Activated naive CD4-positive, alpha-beta T cell treated with anti-CD3 and anti-CD28 coated beads, Interleukin-2, amount 50 U/mL, for 72 hours (primary cell): Measurements from ENCODE around the gene PCDHA5. TPM values are rescaled to one million over a fixed set of nuclear protein-coding genes. Genes with fewer than 3 reads are reported as not detected.
"Not testable (repeated sequence)": the region's sequence is repeated elsewhere in the genome, so short reads cannot be mapped to it uniquely, and the experiment has no call there.

Experiments
- ATAC-seq, 2 donors: fragments of 150-1000 bp; cut with Tn5 transposase; 2 replicates each; pipeline ENCODE4 v1.10.0; 2021; ENCODE audit warnings: mild to moderate bottlenecking in 2 of 2, moderate library complexity in 2 of 2
- DNase-seq, 2 donors: peaks; one replicate each; pipeline ENCODE4 v3.0.0; 2021 to 2022; ENCODE audit warnings: low spot score in 2 of 2
- H3K27ac Mint-ChIP-seq, 2 donors: one replicate each; pipeline ENCODE4 v1.8.0; 2022; ENCODE audit warnings: mild to moderate bottlenecking in 2 of 2, mixed read lengths in 2 of 2
- H3K36me3 Mint-ChIP-seq, 2 donors: one replicate each; pipeline ENCODE4 v1.8.0; 2022; ENCODE audit warnings: mixed read lengths in 2 of 2
- H3K9me3 Mint-ChIP-seq, 2 donors: one replicate each; pipeline ENCODE4 v1.8.0; 2022; ENCODE audit warnings: mixed read lengths in 2 of 2
- total RNA-seq, 2 donors: library from RNA; stranded (reverse); gene quantifications; one replicate each; pipeline ENCODE4 v1.2.3, GENCODE V29; 2022

Gene PCDHA5
- not detected for total RNA-seq

DNA sequence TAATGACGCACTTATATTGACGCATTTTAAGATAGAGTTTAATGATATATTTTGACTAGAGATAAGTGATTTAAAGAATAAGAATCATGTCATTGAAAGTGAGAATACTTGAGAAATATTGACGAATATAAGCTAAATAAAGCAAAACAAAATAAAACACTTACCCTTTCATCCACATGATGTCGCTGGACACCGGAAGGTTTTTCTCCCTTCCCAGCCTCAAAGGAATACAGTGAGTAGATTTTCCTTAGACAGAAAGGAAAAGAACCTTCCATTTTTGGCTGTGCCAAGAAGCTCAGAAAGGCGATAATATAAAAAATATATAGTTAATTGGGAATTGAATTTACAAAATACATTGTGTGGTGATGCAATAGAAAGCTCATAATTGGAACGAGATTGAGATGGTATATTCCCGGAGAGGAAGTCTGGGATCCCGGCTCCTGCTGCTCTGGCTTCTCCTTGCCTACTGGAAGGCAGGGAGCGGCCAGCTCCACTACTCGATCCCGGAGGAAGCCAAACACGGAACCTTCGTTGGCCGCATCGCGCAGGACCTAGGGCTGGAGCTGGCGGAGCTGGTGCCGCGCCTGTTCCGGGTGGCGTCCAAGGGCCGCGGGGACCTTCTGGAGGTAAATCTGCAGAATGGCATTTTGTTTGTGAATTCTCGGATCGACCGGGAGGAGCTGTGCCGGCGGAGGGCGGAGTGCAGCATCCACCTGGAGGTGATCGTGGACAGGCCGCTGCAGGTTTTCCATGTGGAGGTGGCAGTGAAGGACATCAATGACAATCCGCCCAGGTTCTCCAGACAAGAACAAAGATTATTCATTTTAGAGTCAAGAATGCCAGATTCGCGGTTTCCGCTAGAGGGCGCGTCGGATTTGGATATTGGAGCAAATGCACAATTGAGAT is at the start of gene PCDHA5:
Gene PCDHA5, plus strand, starts transcription at position 239 of the 906 bp plus-strand sequence.
- DNase-seq (peak in 1 of 2 donors; percentile 36), ATAC-seq (no peak)
- H3K9me3 Mint-ChIP-seq, result peaks cover 5 to 7% of the 10 kb centered on the region in 2 donors
- H3K36me3 Mint-ChIP-seq, result peaks cover 11 to 29% of the 10 kb centered on the region in 2 donors
- no peak within 1 kb of the TSS for H3K27ac Mint-ChIP-seq

DNA sequence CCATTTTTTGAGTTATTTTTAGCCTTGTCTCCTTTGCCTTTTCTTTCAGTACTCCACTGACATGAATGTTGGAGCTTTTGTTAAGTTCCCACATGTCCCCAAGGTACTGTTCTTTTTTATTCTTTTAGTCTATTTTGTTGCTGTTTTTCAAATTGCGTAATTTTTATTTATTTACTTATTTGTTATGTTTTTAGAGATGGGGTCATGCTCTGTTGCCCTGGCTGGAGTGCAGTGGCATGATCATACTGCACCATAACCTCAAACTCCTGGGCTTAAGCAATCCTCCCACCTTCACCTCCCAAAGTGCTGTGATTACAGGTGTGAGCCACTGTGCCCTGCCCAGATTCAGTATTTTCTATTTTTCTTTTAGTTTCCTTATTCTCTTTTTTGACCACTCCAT is 40.9 kb upstream of the PCDHA5 start:
- H3K27ac Mint-ChIP-seq, result no peak overlapping the region
- H3K9me3 Mint-ChIP-seq, result peaks cover 51 to 52% of the 10 kb centered on the region in 2 donors
- peaks cover 45 to 84% of the 10 kb centered on the region in 2 donors for H3K36me3 Mint-ChIP-seq
- ATAC-seq, result no peak
- DNase-seq, result no peak

DNA sequence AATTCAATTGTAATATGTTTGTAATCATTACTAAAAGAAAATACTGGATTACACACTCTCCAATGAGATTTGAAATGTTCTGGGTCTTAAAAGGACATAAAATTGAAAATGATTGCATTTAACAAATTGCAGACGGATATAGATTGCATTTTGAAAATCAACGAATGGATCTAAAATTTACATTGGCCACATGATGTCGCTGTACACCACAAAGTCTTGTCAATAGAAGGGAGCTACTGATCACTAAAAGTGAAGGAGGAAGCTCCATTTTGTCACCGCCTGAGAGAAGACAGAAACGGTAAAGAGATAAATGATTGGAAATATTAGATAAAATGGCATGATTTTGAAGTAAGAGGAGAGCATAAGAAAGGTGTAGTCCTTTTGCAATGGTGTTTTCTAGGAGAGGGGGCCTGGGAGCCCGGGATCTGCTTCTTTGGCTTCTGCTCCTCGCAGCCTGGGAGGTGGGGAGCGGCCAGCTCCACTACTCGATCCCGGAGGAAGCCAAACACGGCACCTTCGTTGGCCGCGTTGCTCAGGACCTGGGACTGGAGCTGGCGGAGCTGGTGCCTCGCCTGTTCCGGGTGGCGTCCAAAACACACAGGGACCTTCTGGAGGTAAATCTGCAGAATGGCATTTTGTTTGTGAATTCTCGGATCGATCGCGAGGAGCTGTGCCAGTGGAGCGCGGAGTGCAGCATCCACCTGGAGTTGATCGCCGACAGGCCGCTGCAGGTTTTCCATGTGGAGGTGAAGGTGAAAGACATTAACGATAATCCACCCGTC is 35.3 kb upstream of the PCDHA5 start, which contains the start of gene PCDHA1:
Gene PCDHA1, plus strand, starts transcription at position 236 of the 782 bp plus-strand sequence.
- peaks cover 47 to 64% of the 10 kb centered on the region in 2 donors for H3K36me3 Mint-ChIP-seq
- peak within 1 kb of the TSS in 1 of 2 donors; percentile 55 for H3K27ac Mint-ChIP-seq
- peaks cover 29 to 34% of the 10 kb centered on the region in 2 donors for H3K9me3 Mint-ChIP-seq
- DNase-seq (no peak), ATAC-seq (no peak)

DNA sequence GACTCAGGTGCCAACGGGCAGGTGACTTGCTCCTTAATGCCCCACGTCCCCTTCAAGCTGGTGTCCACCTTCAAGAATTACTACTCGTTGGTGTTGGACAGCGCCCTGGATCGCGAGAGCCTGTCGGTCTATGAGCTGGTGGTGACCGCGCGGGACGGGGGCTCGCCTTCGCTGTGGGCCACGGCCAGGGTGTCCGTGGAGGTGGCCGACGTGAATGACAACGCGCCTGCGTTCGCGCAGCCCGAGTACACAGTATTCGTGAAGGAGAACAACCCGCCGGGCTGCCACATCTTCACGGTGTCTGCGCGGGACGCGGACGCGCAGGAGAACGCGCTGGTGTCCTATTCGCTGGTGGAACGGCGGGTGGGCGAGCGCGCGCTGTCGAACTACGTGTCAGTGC is 34.0 kb upstream of the PCDHA5 start:
- peaks cover 28 to 31% of the 10 kb centered on the region in 2 donors for H3K9me3 Mint-ChIP-seq
- H3K27ac Mint-ChIP-seq, result not testable (repeated sequence)

DNA sequence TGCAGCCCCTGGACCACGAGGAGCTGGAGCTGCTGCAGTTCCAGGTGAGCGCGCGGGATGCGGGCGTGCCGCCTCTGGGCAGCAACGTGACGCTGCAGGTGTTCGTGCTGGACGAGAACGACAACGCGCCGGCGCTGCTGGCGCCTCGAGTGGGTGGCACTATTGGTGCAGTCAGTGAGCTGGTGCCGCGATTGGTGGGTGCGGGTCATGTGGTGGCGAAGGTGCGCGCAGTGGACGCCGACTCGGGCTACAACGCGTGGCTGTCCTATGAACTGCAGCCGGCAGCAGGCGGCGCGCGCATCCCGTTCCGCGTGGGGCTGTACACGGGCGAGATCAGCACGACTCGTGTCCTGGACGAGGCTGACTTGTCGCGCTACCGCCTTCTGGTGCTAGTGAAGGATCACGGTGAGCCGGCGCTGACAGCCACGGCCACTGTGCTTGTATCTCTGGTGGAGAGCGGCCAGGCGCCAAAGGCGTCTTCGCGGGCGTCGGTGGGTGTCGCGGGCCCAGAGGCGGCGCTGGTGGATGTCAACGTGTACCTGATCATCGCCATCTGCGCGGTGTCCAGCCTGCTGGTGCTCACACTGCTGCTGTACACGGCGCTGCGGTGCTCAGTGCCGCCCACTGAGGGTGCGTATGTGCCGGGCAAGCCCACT is 33.4 kb upstream of the PCDHA5 start:
- not testable (repeated sequence) for DNase-seq, ATAC-seq, H3K27ac Mint-ChIP-seq
- H3K36me3 Mint-ChIP-seq, result peaks cover 44 to 52% of the 10 kb centered on the region in 2 donors
- H3K9me3 Mint-ChIP-seq, result peaks cover 26 to 30% of the 10 kb centered on the region in 2 donors

More for the DNA sequence above, 34.0 kb upstream of the PCDHA5 start:
- not testable (repeated sequence) for ATAC-seq, DNase-seq
- H3K36me3 Mint-ChIP-seq, result peaks cover 45 to 53% of the 10 kb centered on the region in 2 donors

GRCh38 chr5:140791089-140791488 is 30.3 kb upstream of the PCDHA5 start:
- no peak overlapping the region for H3K27ac Mint-ChIP-seq
- H3K36me3 Mint-ChIP-seq, result peaks cover 44 to 51% of the 10 kb centered on the region in 2 donors
- DNase-seq, result no peak
- ATAC-seq, result no peak
- peaks cover 25 to 32% of the 10 kb centered on the region in 2 donors for H3K9me3 Mint-ChIP-seq

GRCh38 chr5:140794595-140795258 is 26.7 kb upstream of the PCDHA5 start, which contains the start of gene PCDHA2:
TSS of gene PCDHA2 (plus strand) at chr5:140794852.
- H3K27ac Mint-ChIP-seq, result no peak within 1 kb of the TSS
- peaks cover 18 to 24% of the 10 kb centered on the region in 2 donors for H3K9me3 Mint-ChIP-seq
- peaks cover 19 to 29% of the 10 kb centered on the region in 2 donors for H3K36me3 Mint-ChIP-seq
- no peak for ATAC-seq
- DNase-seq, result no peak

- no peak for DNase-seq
- Mint-ChIP-seq H3K9me3 (peaks cover 20 to 25% of the 10 kb centered on the region in 2 donors), H3K36me3 (peaks cover 17 to 27% of the 10 kb centered on the region in 2 donors), H3K27ac (no peak overlapping the region)
- ATAC-seq, result no peak
These were observed 26.2 kb upstream of the PCDHA5 start for GRCh38 chr5:140795259-140795641.

DNA sequence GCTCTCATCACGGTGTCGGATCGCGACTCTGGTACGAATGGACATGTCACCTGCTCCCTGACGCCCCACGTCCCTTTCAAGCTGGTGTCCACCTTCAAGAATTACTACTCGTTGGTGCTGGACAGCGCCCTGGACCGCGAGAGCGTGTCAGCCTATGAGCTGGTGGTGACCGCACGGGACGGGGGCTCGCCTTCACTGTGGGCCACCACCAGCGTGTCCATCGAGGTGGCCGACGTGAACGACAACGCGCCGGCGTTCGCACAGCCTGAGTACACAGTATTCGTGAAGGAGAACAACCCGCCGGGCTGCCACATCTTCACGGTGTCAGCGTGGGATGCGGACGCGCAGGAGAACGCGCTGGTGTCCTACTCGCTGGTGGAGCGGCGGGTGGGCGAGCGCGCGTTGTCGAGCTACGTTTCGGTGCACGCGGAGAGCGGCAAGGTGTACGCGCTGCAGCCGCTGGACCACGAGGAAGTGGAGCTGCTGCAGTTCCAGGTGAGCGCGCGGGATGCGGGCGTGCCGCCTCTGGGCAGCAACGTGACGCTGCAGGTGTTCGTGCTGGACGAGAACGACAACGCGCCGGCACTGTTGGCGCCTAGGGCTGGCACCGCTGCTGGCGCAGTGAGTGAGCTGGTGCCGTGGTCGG is 25.2 kb upstream of the PCDHA5 start:
- H3K9me3 Mint-ChIP-seq, result peaks cover 17 to 22% of the 10 kb centered on the region in 2 donors
- peaks cover 24 to 33% of the 10 kb centered on the region in 2 donors for H3K36me3 Mint-ChIP-seq
- H3K27ac Mint-ChIP-seq, DNase-seq, ATAC-seq: not testable (repeated sequence)

- Mint-ChIP-seq H3K9me3 (peaks cover 14 to 24% of the 10 kb centered on the region in 2 donors), H3K36me3 (peaks cover 26 to 38% of the 10 kb centered on the region in 2 donors), H3K27ac (no peak overlapping the region)
- DNase-seq (no peak), ATAC-seq (no peak)
These were observed 24.7 kb upstream of the PCDHA5 start for GRCh38 chr5:140796718-140797095.

DNA sequence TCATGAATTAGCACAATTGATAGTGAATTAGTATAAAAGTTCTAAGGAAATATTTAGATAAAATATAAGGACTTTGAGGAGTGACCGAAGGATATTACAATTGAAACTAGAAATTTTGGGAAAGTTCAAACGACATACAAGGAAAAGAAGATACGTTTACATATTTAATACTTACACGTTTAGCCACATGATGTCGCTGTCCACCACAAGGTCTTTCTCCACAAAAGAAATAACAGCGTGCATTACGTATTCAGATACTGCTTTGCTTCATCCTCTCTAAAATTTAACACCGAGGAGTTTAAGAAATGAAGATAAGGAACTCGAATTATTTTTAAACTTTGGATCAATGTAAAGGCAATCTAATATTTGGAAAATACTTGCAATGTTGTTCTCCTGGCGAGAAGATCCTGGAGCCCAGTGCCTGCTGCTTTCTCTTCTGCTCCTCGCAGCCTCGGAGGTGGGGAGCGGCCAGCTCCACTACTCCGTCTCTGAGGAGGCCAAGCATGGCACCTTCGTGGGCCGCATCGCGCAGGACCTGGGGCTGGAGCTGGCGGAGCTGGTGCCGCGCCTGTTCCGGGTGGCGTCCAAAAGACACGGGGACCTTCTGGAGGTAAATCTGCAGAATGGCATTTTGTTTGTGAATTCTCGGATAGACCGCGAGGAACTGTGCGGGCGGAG is 20.5 kb upstream of the PCDHA5 start, which contains the start of gene PCDHA3:
Gene PCDHA3, plus strand, starts transcription at position 242 of the 678 bp plus-strand sequence.
- no peak for ATAC-seq
- Mint-ChIP-seq H3K9me3 (peaks cover 5 to 29% of the 10 kb centered on the region in 2 donors), H3K36me3 (peaks cover 14 to 38% of the 10 kb centered on the region in 2 donors), H3K27ac (peak within 1 kb of the TSS in 1 of 2 donors; percentile 55)
- no peak for DNase-seq

DNA sequence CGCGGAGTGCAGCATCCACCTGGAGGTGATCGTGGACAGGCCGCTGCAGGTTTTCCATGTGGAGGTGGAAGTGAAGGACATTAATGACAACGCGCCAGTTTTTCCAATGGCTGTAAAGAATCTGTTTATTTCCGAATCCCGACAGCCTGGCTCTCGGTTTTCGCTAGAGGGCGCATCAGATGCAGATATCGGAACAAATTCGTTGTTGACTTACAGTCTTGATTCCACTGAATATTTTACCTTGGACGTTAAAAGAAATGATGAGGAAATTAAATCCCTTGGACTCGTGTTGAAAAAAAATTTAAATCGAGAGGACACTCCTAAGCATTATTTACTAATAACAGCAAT is 19.9 kb upstream of the PCDHA5 start:
- H3K27ac Mint-ChIP-seq, result no peak overlapping the region
- H3K9me3 Mint-ChIP-seq, result peaks cover 5 to 25% of the 10 kb centered on the region in 2 donors
- ATAC-seq, result no peak
- no peak for DNase-seq
- peaks cover 14 to 38% of the 10 kb centered on the region in 2 donors for H3K36me3 Mint-ChIP-seq

- H3K9me3 Mint-ChIP-seq, result peaks cover 9 to 29% of the 10 kb centered on the region in 2 donors
- H3K27ac Mint-ChIP-seq, ATAC-seq, DNase-seq: not testable (repeated sequence)
- H3K36me3 Mint-ChIP-seq, result peaks cover 15 to 45% of the 10 kb centered on the region in 2 donors
These were observed 19.0 kb upstream of the PCDHA5 start for GRCh38 chr5:140802381-140802780.

GRCh38 chr5:140802781-140803271 is 18.6 kb upstream of the PCDHA5 start:
- H3K9me3 Mint-ChIP-seq, result peaks cover 9 to 31% of the 10 kb centered on the region in 2 donors
- no peak for DNase-seq
- no peak for ATAC-seq
- H3K36me3 Mint-ChIP-seq, result peaks cover 19 to 48% of the 10 kb centered on the region in 2 donors
- H3K27ac Mint-ChIP-seq, result no peak overlapping the region
